Measurements from ENCODE around the gene NUP62.
"Not testable (repeated sequence)": the region's sequence is repeated elsewhere in the genome, so short reads cannot be mapped to it uniquely, and the experiment has no call there.

Gene NUP62

GRCh38 chr19:49929121-49929610, at the start of gene NUP62, which contains the start of gene ATF5:
NUP62 (minus strand) TSS chr19:49929504; CDS start chr19:49909807, 19,697 bp downstream.
ATF5 (plus strand) TSS chr19:49929205; CDS start chr19:49930851, 1,646 bp downstream.
- DNase-seq: peak; percentile 99

GRCh38 chr19:49978324-49978723, 49.0 kb upstream of the NUP62 start:
- DNase-seq: no peak

- DNase-seq: no peak
Observed at GRCh38 chr19:49977881-49978280, 48.6 kb upstream of the NUP62 start.

- no peak for DNase-seq
Observed at GRCh38 chr19:49977076-49977475, 47.8 kb upstream of the NUP62 start.

- no peak for DNase-seq
Observed at GRCh38 chr19:49976496-49976895, 47.2 kb upstream of the NUP62 start.

GRCh38 chr19:49975051-49975450, 45.7 kb upstream of the NUP62 start:
- DNase-seq: no peak

GRCh38 chr19:49973987-49974386, 44.7 kb upstream of the NUP62 start:
- DNase-seq: no peak

- no peak for DNase-seq
Observed at GRCh38 chr19:49972841-49973240, 43.5 kb upstream of the NUP62 start.

GRCh38 chr19:49971991-49972411, 42.7 kb upstream of the NUP62 start:
- DNase-seq: no peak

GRCh38 chr19:49969355-49969754, 40.1 kb upstream of the NUP62 start:
- not testable (repeated sequence) for DNase-seq

GRCh38 chr19:49968279-49968922, 39.1 kb upstream of the NUP62 start:
- DNase-seq: no peak

- DNase-seq: not testable (repeated sequence)
Observed at GRCh38 chr19:49960980-49961379, 31.7 kb upstream of the NUP62 start, which contains the start of gene SIGLEC11. SIGLEC11 (minus strand) TSS chr19:49961172; CDS start chr19:49961081, 91 bp downstream.

GRCh38 chr19:49959892-49960291, 30.6 kb upstream of the NUP62 start:
- DNase-seq: not testable (repeated sequence)

GRCh38 chr19:49958596-49958995, 29.3 kb upstream of the NUP62 start:
- DNase-seq: not testable (repeated sequence)

GRCh38 chr19:49958144-49958543, 28.8 kb upstream of the NUP62 start:
- not testable (repeated sequence) for DNase-seq

- DNase-seq: no peak
Observed at GRCh38 chr19:49957262-49957915, 28.1 kb upstream of the NUP62 start.

GRCh38 chr19:49956115-49956495, 26.8 kb upstream of the NUP62 start:
- DNase-seq: no peak

- DNase-seq: no peak
Observed at GRCh38 chr19:49954933-49955332, 25.6 kb upstream of the NUP62 start.

GRCh38 chr19:49954092-49954829, 25.0 kb upstream of the NUP62 start:
- no peak for DNase-seq

- no peak for DNase-seq
Observed at GRCh38 chr19:49953416-49953815, 24.1 kb upstream of the NUP62 start.

- no peak for DNase-seq
Observed at GRCh38 chr19:49952906-49953305, 23.6 kb upstream of the NUP62 start.

GRCh38 chr19:49952479-49952836, 23.2 kb upstream of the NUP62 start:
- DNase-seq: no peak

GRCh38 chr19:49951806-49952478, 22.6 kb upstream of the NUP62 start:
- DNase-seq: no peak

Data from activated CD8-positive, alpha-beta memory T cell treated with anti-CD3 and anti-CD28 coated beads, Interleukin-2, amount 50 U/mL, for 48 hours (primary cell).